HUES48 (cell line): ENCODE data around the gene GHRH.

ENCODE experiments used
- H3K27ac ChIP-seq: one replicate; pipeline ENCODE4 v1.7.0; 2013; ENCODE audit warnings: low read depth, low read length, inconsistent platforms
- H3K27me3 ChIP-seq: 2 replicates; pipeline ENCODE4 v1.6.1; 2013; ENCODE audit warnings: mild to moderate bottlenecking, low read length; ENCODE audit not compliant: control insufficient read depth, insufficient read depth
- H3K36me3 ChIP-seq: 2 replicates; pipeline ENCODE4 v1.6.1; 2013; ENCODE audit warnings: low read length; ENCODE audit not compliant: control insufficient read depth, insufficient read depth
- H3K4me1 ChIP-seq: 2 replicates; pipeline ENCODE4 v1.6.1; 2013; ENCODE audit warnings: mild to moderate bottlenecking, low read length; ENCODE audit not compliant: control insufficient read depth, insufficient read depth
- H3K4me3 ChIP-seq: 2 replicates; pipeline ENCODE4 v1.5.1; 2013; ENCODE audit warnings: mild to moderate bottlenecking, low read depth, low read length
- H3K9ac ChIP-seq: 2 replicates; pipeline ENCODE4 v1.6.1; 2013; ENCODE audit warnings: mild to moderate bottlenecking, low read depth, low read length, moderate library complexity
- H3K9me3 ChIP-seq: 2 replicates; pipeline ENCODE4 v1.6.1; 2013; ENCODE audit warnings: low read length; ENCODE audit not compliant: control insufficient read depth, insufficient read depth

GHRH gene

DNA sequence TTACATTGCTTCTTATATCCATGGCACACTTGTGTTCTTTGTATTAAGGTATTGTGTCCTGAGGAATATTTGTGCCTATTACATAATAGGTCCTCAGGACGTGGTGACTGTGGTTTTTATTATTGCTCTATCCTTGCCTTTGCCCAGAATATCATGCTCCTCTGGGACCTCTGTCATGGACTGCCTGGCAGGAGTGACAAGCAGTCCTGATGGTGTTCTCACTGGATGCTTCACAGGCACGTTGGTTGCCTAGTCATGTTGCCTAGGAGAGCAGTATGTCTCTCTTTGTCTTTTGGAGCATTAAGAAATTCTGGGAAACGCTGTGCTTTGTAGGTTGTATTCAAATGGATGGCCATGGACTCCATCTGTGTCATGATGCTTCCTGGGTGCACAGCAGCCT, 57.6 kb downstream of the GHRH start:
- Histone ChIP-seq H3K27me3 (no peaks in the 10 kb centered on the region), H3K27ac (no peak overlapping the region), H3K4me1 (peaks cover 3% of the 10 kb centered on the region; the same call in 1 of the 2 replicates), H3K9ac (peak overlapping the region; percentile 10; the same call in 1 of the 2 replicates), H3K9me3 (no peaks in the 10 kb centered on the region), H3K36me3 (peaks cover 97% of the 10 kb centered on the region), H3K4me3 (no peak overlapping the region)

DNA sequence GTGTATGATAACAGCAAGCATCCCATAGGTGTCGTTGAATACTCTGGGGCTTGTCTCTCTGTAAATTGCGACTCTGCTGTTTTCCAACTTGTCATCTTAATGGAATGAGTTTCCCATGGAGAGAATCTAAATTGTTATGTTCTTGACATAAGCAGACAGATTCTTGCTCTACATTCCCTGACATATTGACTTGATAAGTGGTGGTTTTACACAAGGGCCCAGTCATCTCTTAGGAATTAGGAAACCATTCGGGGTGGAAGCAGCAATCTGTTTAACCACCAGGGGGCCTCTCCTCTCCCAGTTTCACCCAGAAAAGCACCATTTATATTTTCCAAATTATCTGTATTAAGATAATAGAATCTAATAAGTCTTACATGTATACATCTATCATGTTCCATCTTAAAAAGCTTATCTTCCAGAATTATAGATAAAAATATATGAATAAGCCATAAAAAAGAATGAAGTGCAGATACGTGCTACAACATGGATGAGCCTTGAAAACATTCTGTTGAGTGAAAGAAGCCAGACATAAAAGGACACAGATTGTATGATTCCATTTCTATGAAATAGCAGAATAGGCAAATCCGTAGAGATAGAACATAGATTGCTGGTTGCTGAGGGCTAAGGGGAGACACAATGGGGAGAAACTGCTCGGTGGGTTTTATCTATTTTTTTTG, 59.2 kb downstream of the GHRH start:
- peaks cover 97% of the 10 kb centered on the region for H3K36me3 ChIP-seq
- peak overlapping the region; percentile 74 for H3K27ac ChIP-seq
- H3K4me3 ChIP-seq: no peak overlapping the region
- H3K9ac ChIP-seq: no peak overlapping the region
- H3K4me1 ChIP-seq: peaks cover 3% of the 10 kb centered on the region; the same call in 1 of the 2 replicates
- no peaks in the 10 kb centered on the region for H3K9me3 ChIP-seq
- H3K27me3 ChIP-seq: no peaks in the 10 kb centered on the region

DNA sequence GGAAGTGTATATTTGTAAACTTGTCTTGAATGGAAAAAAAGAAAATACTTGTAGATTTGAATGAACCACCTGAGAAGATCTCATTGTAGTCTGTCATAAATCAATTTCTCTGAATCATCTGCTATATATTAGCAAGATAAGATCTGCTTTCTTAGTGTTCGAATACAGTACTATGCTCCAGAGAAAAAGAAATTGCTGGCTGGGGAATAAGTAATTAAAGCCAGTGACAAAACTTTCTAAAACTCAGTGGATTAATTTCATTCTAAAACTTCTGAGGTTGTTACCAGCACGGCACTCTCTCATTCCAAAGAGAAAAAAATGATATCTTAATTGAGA, 59.8 kb downstream of the GHRH start:
- Histone ChIP-seq H3K27ac (peak overlapping the region; percentile 74), H3K9me3 (no peaks in the 10 kb centered on the region), H3K27me3 (no peaks in the 10 kb centered on the region), H3K36me3 (peaks cover 97% of the 10 kb centered on the region), H3K9ac (no peak overlapping the region), H3K4me1 (peaks cover 3% of the 10 kb centered on the region; the same call in 1 of the 2 replicates), H3K4me3 (no peak overlapping the region)
